ENCODE data around the gene MEP1A. TPM values are rescaled to one million over a fixed set of nuclear protein-coding genes. Genes with fewer than 3 reads are reported as not detected.

Gene MEP1A
- total and polyA plus RNA-seq, 2 donors (not counting 1 experiment from before 2014, with no cell fraction given) = not detected

DNA sequence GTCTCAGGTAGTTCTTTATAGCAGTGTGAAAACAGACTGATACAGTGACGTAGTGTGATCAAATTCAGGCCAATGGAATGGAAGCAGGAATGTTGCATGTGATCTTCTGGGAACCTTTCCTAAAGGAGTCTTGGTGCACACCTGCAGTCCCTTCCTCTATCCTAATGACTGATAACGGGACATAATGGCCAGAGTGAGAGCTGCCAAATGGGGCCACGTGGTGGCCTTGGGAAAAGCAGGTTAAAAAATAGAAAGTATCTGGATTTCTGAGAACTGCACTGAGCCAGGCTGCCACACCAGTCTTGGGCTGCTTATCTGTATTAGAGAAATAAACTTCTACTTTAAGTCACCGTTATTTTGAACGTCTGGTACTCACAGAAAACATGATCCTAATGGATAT, 51.9 kb downstream of the MEP1A start:
- H3K4me3 Mint-ChIP-seq = no peak overlapping the region
- no peak overlapping the region for H3K4me3 ChIP-seq (ENCODE audit: control extremely low read depth in 1 of 5, extremely low read depth in 1 of 5, insufficient read depth in 1 of 5, low read depth in 2 of 5, low read length in 4 of 5)
- peaks cover 9% of the 10 kb centered on the region for H3K9me3 Mint-ChIP-seq (ENCODE audit: insufficient read depth)
- intact Hi-C loops (cut with micrococcal nuclease) = loop anchor here (10.0 kb wide), 1 partner anchor 200 kb away; the partner anchor contains the start of gene ADGRF1
- ATAC-seq (ENCODE audit: low read depth) = no peak
- ChIA-PET CTCF (no interaction called here), POLR2A (no interaction called here)
- H3K36me3 ChIP-seq (replicated peaks in 1 of 2; ENCODE audit: control extremely low read depth in 1 of 2, control insufficient read depth in 1 of 2, extremely low read depth in 1 of 2, insufficient read depth in 2 of 2, low read length in 1 of 2) = no peaks in the 10 kb centered on the region
- no peak overlapping the region for H3K27ac ChIP-seq (ENCODE audit: low read length in 2 of 2)
- no peaks in the 10 kb centered on the region for H3K4me1 ChIP-seq (ENCODE audit: control insufficient read depth in 2 of 2, insufficient read depth in 2 of 2, low read length in 2 of 2)
- no peak for DNase-seq
- H3K4me1 Mint-ChIP-seq = peaks cover 7% of the 10 kb centered on the region
- no peaks in the 10 kb centered on the region for H4K20me1 ChIP-seq (ENCODE audit: control insufficient read depth, insufficient read depth, low read length, poor library complexity, severe bottlenecking)
- peaks cover 0 to 12% (median 0%) of the 10 kb centered on the region in 3 donors for H3K9me3 ChIP-seq (ENCODE audit: control extremely low read depth in 1 of 3, control insufficient read depth in 2 of 3, insufficient read depth in 1 of 3, low read length in 2 of 3)
- WGBS (ENCODE audit: insufficient coverage) = 49% methylated on average over 2 of the region's 5 CpGs
- no peak for TF ChIP-seq EZH2 (IDR thresholded peaks at IDR 0.05; ENCODE audit: borderline replicate concordance, insufficient read depth, low read depth, low read length, poor library complexity, severe bottlenecking)
- TF ChIP-seq, protein P1, sequence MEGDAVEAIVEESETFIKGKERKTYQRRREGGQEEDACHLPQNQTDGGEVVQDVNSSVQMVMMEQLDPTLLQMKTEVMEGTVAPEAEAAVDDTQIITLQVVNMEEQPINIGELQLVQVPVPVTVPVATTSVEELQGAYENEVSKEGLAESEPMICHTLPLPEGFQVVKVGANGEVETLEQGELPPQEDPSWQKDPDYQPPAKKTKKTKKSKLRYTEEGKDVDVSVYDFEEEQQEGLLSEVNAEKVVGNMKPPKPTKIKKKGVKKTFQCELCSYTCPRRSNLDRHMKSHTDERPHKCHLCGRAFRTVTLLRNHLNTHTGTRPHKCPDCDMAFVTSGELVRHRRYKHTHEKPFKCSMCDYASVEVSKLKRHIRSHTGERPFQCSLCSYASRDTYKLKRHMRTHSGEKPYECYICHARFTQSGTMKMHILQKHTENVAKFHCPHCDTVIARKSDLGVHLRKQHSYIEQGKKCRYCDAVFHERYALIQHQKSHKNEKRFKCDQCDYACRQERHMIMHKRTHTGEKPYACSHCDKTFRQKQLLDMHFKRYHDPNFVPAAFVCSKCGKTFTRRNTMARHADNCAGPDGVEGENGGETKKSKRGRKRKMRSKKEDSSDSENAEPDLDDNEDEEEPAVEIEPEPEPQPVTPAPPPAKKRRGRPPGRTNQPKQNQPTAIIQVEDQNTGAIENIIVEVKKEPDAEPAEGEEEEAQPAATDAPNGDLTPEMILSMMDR (IDR thresholded peaks at IDR 0.05) = no peak
- H3K27me3 Mint-ChIP-seq = peaks cover 29% of the 10 kb centered on the region
- no peaks in the 10 kb centered on the region for H3K79me2 ChIP-seq (ENCODE audit: control insufficient read depth, insufficient read depth, low read length)
- no peak overlapping the region for H3K27ac Mint-ChIP-seq
- no peak overlapping the region for H2AFZ ChIP-seq (ENCODE audit: insufficient read depth, low read depth, low read length, poor library complexity, severe bottlenecking)
- no peak overlapping the region for H3K4me2 ChIP-seq (replicated peaks; ENCODE audit: low read depth, low read length, poor library complexity, severe bottlenecking)
- peaks cover 0 to 7% (median 0%) of the 10 kb centered on the region in 4 experiments for H3K27me3 ChIP-seq (replicated peaks in 1 of 4; ENCODE audit: control extremely low read depth in 1 of 4, control insufficient read depth in 3 of 4, insufficient read depth in 4 of 4, low read length in 3 of 4)
- no peak overlapping the region for H3K9ac ChIP-seq (ENCODE audit: low read length)

DNA sequence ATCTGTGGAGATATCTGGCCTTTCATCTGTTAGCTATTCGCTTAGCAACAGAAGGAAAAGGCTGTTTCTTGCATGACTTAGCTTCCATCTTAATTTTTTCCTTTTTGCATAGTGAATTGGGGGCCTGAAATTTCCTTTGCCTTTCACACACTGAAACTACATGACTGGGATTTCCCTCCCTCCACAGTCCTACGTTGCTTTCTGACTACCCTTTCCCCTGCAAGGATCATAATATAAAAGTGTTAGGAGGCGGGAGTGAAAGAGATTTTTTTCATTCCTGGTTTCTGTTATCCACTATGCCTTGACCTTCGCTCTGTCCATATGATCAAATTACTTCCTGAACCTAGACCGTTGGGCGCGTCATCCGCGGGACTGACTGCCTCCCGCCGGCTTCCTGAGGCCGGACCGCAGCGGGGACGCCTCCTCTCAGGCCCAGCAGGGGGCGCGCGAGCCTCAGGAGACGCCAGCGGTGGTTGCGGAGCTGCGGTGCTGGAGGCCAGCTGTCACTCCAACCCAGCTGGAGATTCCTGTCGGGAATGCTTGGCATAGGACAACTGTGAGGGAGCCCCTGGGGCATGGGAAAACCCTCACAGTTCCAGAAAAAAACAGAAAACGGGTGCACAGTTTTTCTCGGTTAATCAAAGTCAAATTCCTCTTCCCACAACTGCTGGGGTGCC, 55.6 kb downstream of the MEP1A start:
- Histone ChIP-seq H3K4me3 (ENCODE audit: control extremely low read depth in 1 of 5, extremely low read depth in 1 of 5, insufficient read depth in 1 of 5, low read depth in 2 of 5, low read length in 4 of 5) (no peak overlapping the region), H3K4me1 (ENCODE audit: control insufficient read depth in 2 of 2, insufficient read depth in 2 of 2, low read length in 2 of 2) (no peaks in the 10 kb centered on the region), H3K9me3 (ENCODE audit: control extremely low read depth in 1 of 3, control insufficient read depth in 2 of 3, insufficient read depth in 1 of 3, low read length in 2 of 3) (no peaks in the 10 kb centered on the region), H3K9ac (ENCODE audit: low read length) (no peak overlapping the region), H3K4me2 (replicated peaks; ENCODE audit: low read depth, low read length, poor library complexity, severe bottlenecking) (peak overlapping the region; percentile 33), H2AFZ (ENCODE audit: insufficient read depth, low read depth, low read length, poor library complexity, severe bottlenecking) (peak overlapping the region; percentile 58), H3K79me2 (ENCODE audit: control insufficient read depth, insufficient read depth, low read length) (no peaks in the 10 kb centered on the region), H3K27me3 (replicated peaks in 1 of 4; ENCODE audit: control extremely low read depth in 1 of 4, control insufficient read depth in 3 of 4, insufficient read depth in 4 of 4, low read length in 3 of 4) (peaks cover 0 to 7% (median 0%) of the 10 kb centered on the region in 4 experiments), H3K27ac (ENCODE audit: low read length in 2 of 2) (no peak overlapping the region), H4K20me1 (ENCODE audit: control insufficient read depth, insufficient read depth, low read length, poor library complexity, severe bottlenecking) (no peaks in the 10 kb centered on the region), H3K36me3 (replicated peaks in 1 of 2; ENCODE audit: control extremely low read depth in 1 of 2, control insufficient read depth in 1 of 2, extremely low read depth in 1 of 2, insufficient read depth in 2 of 2, low read length in 1 of 2) (no peaks in the 10 kb centered on the region)
- whole genome bisulfite sequencing (ENCODE audit: insufficient coverage) = 6% methylated on average over 21 of the region's 25 CpGs
- no peaks in the 10 kb centered on the region for H3K9me3 Mint-ChIP-seq (ENCODE audit: insufficient read depth)
- peak overlapping the region; percentile 65 for H3K4me3 Mint-ChIP-seq
- DNase-seq (peak; percentile 55), ATAC-seq (ENCODE audit: low read depth) (peak; percentile 66)
- H3K27ac Mint-ChIP-seq = no peak overlapping the region
- CTCF ChIA-PET = interaction anchor here (0.7 to 2.3 kb wide), 5 partner anchors 459 to 759 kb away, joined by 3 to 5 read pairs (median 4); partner anchors contain the start of gene TNFRSF21
- intact Hi-C loops (cut with micrococcal nuclease) = loop anchor here (10.0 kb wide), 1 partner anchor 196 kb away; the partner anchor contains the start of gene ADGRF1
- TF ChIP-seq, protein P1 (IDR thresholded peaks at IDR 0.05) = peak; percentile 84
- TF ChIP-seq EZH2 (IDR thresholded peaks at IDR 0.05; ENCODE audit: borderline replicate concordance, insufficient read depth, low read depth, low read length, poor library complexity, severe bottlenecking) = no peak
- POLR2A ChIA-PET = no interaction called here
- peaks cover 31% of the 10 kb centered on the region for H3K27me3 Mint-ChIP-seq
- peaks cover 7% of the 10 kb centered on the region for H3K4me1 Mint-ChIP-seq
